GM19193 (cell line): ENCODE results near the gene SCN2B.

ENCODE experiments used
- POLR2A ChIP-seq: IDR thresholded peaks from 4 replicates; pipeline ENCODE4 v1.6.1; 2011; ENCODE audit not compliant: insufficient read depth, insufficient read length; ENCODE audit errors: extremely low read depth

Gene SCN2B

GRCh38 chr11:118169300-118170140 lies 6.9 kb downstream of the SCN2B start:
- no peak for TF ChIP-seq POLR2A

GRCh38 chr11:118168751-118169150 lies 7.7 kb downstream of the SCN2B start:
- no peak for TF ChIP-seq POLR2A

DNA sequence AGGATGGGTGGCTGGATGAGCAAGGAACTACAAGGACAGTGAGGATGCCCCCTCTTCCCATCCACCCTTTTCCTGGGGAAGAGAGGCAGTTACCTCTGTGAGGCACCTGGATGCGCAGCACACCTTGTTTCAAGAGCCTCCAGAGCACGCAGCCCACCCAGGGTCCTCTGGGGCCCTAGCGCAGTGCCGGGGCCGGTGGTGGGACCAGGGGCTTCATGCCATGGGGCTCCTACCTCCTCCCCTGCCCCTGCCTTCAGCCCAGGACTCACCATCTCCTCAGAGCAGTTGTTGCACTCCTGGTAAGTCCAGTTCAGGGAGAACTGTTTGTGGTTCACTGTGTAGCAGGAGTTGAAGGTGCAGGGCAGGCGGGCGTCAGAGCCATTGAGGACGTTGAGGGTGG lies 8.1 kb downstream of the SCN2B start:
- no peak for TF ChIP-seq POLR2A

GRCh38 chr11:118167906-118168305 lies 8.5 kb downstream of the SCN2B start:
- no peak for TF ChIP-seq POLR2A

DNA sequence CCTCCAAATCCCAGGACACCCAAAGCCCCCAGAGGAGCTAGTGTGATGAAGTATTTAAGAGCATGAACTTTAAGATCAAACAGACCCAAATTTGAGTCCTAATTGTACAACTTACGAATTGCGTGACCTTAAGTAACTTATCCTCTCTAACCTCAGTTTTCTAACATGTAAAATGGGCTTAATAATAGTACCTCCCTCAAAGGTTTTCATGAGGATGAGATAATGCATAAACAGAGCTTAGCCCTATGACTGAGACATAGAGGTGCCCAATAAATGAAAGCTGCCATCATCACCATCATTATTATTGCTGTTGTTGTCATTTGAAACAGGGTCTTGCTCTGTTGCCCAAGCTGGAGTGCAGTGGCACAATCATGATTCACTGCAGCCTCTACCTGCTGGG lies 9.2 kb downstream of the SCN2B start:
- no peak for TF ChIP-seq POLR2A

GRCh38 chr11:118166641-118167040 lies 9.8 kb downstream of the SCN2B start:
- TF ChIP-seq POLR2A: no peak

GRCh38 chr11:118164885-118165284 lies 11.6 kb downstream of the SCN2B start:
- no peak for TF ChIP-seq POLR2A

GRCh38 chr11:118163494-118163893 lies 12.9 kb downstream of the SCN2B start:
- no peak for TF ChIP-seq POLR2A

- no peak for TF ChIP-seq POLR2A
Observed at GRCh38 chr11:118162846-118163245, 13.6 kb downstream of the SCN2B start.

GRCh38 chr11:118161786-118162185 lies 14.7 kb downstream of the SCN2B start:
- no peak for TF ChIP-seq POLR2A

DNA sequence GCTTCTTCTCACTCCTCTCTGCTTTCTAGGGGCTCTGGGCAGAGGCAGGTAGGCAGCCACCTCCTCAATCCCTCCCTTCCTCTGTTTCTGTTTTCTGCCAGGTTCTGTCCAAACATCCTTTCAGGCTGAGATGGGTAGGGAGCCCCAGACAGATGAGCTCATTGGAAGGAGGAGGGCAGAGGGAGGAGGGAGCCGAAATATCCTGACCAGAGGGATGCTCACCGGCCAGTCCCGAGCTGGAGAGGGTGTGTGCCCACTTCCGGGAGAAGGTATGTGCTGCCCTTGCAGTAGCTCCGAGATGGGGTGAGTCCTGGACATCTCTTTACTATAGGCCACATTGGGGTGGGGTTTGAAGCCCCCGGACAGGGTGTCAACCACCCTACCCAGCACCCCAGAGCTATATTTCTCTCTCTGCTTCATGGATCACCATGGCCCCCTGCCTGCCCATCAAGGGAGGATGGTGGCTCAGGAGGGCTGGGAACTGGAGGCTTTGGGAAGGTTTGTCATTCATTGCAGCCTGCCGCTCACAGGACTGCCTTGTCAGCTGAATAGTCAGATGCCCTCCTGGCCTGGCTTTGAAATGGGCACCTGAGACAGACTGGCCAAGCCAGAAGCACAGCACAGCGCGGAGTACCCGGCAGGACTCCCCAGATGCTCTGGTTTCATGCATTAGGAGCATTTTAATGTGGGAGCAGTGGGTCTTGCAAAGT lies 19.1 kb downstream of the SCN2B start:
- no peak for TF ChIP-seq POLR2A

GRCh38 chr11:118156531-118157185 lies 19.8 kb downstream of the SCN2B start:
- no peak for TF ChIP-seq POLR2A

GRCh38 chr11:118155776-118156530 lies 20.5 kb downstream of the SCN2B start:
- TF ChIP-seq POLR2A: no peak

DNA sequence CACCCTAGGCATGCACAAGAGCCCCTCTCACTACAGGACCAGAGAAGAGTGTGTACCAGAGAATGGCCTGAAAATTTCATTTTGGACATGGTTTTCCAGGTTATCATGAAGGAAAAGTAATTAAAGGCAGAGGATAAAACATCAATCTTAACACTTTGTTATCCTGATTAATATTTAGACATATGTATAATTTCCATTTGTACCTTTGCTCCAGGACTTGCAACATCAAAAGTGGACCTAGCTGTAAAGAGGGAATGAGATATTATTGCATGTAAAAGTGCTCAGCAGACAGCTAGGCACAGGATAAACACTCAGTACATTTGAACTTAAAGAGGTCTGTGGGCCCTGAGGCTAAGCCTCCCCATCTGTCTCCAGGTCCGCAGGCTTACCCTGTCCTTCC lies 21.8 kb downstream of the SCN2B start:
- no peak for TF ChIP-seq POLR2A

GRCh38 chr11:118153976-118154375 lies 22.5 kb downstream of the SCN2B start:
- TF ChIP-seq POLR2A: no peak

GRCh38 chr11:118153516-118153915 lies 22.9 kb downstream of the SCN2B start:
- TF ChIP-seq POLR2A: no peak
